NCI-H2081 (cell line): Measurements from ENCODE around the gene GRB10.
"Not testable (repeated sequence)": the region's sequence is repeated elsewhere in the genome, so short reads cannot be mapped to it uniquely, and the experiment has no call there.

Experiments used
- DNase-seq, 2 experiments: peaks; one replicate each; lab custom pipeline; 2025; lab: John Stamatoyannopoulos, UW

Gene GRB10

DNA sequence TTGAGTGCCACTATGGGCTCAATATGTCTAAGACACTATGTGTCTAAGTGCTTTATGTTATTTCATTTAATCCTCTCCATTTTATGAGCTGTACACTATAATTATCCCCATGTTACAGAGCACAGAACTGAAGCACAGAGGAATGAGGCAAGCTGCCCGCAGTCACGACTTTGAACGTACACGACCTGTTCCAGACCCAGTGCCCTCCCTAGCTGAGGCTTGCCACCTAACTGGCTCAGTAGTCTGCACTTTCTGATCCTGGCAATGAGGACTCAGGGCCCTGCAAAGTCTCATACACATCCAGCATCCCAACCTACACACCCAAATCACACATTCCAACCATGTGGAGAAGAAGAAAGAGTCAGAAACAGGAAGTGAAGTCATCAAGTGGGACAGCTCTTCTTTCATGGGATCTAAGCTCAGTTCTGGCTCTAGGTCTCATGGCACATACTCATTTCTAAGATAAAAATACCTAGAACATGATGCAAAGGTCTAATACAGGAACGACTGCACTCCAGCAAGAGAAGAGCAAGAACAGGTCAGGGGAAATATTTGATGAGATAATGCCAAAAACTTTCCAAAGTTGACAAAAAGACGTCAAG is 175.1 kb downstream of the GRB10 start:
- DNase-seq = no peak

DNA sequence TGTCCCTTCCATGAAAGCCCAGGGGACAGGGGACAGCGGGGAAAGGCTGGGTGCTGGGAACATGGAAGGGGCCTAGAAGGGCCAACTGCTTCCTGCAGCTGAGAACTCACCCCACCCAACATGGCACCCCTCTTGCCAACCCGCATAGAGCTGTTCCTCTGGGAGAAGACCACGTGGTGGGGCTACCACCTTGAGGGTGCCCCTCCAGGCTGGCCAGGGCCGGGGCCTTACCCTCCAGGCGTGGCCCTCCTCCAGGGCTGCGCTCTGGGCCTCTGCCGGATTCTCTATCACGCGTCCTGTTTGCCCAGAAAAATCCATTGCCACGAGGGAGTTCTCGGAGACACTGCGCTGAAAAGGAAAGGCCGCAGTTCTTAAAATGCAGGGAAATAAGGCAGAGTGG is 177.6 kb downstream of the GRB10 start:
- DNase-seq = no peak

GRCh38 chr7:50603287-50603686 is 179.4 kb downstream of the GRB10 start:
- no peak for DNase-seq

DNA sequence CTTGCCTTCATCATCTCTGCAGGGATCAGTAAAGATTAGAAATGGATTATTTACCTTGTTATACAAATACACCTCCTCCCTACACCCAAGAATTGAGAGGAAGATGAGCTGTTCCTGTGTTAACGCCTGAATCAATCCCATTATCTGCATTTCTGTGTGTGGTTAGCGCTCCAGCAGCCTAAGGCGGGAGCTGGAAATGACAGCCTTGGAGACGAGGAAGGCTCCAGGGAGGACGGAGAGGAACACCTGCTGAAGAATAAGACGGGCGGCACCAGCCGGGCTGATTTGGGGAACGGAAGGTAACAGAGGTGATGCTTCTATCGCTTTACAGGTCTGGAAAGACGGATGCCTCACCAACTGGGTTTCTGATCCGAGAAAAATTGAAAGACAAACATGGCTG is 183.3 kb downstream of the GRB10 start:
- peak; percentile 49 to 78 for DNase-seq

- DNase-seq = peak; percentile 38 to 72
Measured at GRCh38 chr7:50598460-50599343, 184.0 kb downstream of the GRB10 start.

- no peak for DNase-seq
Measured at GRCh38 chr7:50596484-50596883, 186.2 kb downstream of the GRB10 start.

DNA sequence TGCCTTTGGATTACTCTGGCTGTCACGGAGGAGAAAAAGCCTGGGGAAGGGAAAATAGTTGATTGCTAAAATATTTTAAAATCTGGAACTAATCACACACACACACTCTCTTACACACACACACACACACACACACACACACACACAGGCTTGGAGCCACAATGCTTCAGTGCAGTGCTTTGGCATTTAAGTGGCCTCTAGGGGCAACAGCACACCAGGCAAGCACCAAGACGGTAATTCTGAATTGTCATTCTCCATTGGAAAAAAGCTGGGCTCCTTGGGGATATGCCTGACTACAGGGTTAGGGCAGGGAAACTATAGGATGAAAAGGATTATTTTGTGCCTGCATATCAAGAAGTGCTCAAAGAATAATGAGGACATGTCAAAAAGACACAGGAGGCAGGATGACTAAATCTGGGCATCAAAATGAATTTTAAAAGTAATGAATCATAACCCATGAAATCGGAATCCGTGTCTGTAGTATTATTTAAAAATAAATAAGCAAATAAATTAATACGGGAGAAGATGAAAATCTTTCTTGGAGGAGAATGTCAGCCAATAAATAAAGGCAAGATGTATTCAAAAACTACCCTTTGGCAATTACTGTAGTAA is 187.1 kb downstream of the GRB10 start:
- peak; percentile 36 to 70 for DNase-seq

GRCh38 chr7:50594734-50595485 is 187.8 kb downstream of the GRB10 start:
- no peak for DNase-seq

GRCh38 chr7:50594136-50594535 is 188.6 kb downstream of the GRB10 start:
- no peak for DNase-seq

- no peak for DNase-seq
Measured at GRCh38 chr7:50592940-50593339, 189.8 kb downstream of the GRB10 start.

DNA sequence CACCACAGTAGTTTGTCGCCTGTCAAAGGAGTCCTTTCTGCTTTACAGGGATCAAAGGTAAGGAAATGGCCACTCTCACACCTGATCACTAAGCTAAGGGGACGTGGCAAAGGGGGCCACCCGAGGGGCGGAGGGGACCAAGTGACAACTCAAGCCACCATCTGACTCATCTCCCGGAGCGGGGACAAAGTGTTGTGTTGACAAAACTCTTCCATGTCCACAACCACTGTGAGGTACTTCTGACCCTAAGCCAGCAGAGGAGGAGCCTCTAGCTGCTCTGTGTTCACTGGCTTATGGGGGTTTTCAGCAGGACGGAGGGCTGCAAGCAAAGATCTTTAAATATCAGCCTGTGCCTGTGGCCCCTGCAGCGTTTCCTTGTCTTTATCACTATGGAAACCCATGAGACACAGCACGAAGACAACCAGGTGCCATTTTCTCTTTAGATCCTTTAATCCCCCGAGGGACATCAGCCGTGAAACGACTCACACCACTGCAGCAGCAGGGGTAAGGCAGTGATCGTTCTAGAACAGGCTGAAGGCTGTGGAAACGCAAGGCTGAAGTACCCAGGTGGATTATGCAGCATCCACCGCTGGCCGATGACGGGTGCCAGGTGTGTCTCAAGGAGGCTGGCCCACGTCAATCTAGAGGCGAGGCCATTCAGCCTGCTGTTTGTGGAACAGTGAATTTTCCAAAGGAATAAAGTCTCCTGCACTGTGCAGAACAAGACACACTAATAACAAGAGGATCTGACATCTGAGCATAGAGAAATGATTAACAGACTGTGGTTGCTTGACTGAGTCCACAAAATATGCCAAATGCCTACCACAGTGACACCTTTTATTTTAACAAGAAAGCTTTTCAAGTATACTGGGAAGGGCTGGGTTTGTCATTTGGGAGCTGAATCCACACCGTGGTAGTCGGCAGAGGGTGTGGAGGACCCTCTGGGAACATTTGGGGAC is 190.9 kb downstream of the GRB10 start:
- DNase-seq = peak in 1 of 2 experiments; percentile 31

DNA sequence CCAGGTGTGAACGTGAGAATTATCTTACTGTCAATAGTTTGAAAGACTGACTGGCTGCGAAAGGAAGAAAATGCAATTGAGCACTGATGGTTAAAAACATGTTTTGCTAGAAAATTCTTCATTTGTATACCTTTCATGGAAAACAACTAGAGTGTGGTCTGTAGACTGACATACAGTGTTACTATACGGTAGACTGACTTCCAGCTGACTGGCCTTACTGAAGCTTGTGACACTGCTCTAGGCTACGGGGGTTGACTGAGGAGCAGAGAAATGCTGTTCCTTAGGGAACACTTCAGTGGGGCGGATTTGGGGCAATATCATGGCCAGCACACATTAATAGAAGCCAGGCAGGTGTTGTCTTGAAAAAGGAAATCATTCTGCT is 191.6 kb downstream of the GRB10 start:
- DNase-seq = no peak

DNA sequence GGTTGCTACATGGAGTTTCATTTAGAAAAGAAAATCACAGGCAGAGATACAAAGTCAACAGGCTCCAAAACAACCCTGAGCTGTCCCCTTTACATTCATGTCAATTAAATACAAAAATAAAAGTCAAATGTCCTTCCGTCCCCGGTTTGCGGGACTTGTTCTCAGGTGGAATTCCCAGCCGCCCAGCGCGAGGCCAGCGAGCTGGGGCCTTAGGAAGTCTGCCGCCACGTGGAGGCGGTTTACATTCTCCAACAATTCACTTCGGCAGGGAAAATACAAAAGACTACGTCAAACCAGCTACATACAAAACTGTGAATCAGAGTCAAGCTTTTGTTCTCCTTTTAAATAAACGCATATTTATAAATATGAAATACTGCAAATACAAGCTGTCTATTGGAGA is 192.2 kb downstream of the GRB10 start:
- DNase-seq = no peak

- no peak for DNase-seq
Measured at GRCh38 chr7:50589364-50589763, 193.3 kb downstream of the GRB10 start.

- no peak for DNase-seq
Measured at GRCh38 chr7:50588937-50589336, 193.8 kb downstream of the GRB10 start.

DNA sequence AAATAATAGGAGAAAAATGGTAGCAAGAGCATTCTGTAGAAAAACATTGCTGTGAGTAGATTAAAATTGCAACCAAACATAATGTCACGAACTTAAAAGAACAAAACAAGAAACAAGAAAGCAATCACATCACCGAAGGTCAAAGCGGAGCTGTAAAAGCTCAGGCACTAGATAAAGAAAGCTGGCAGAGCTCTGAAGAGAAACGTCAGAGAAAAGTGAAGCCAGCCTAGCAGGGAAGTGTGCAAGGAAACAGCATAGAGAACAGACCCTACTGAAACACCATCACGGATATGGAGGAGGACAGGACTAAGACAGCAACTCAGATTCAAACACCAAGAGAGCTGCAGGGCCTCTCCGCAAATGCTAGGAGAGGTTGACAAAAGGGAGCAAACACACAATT is 195.0 kb downstream of the GRB10 start:
- no peak for DNase-seq

DNA sequence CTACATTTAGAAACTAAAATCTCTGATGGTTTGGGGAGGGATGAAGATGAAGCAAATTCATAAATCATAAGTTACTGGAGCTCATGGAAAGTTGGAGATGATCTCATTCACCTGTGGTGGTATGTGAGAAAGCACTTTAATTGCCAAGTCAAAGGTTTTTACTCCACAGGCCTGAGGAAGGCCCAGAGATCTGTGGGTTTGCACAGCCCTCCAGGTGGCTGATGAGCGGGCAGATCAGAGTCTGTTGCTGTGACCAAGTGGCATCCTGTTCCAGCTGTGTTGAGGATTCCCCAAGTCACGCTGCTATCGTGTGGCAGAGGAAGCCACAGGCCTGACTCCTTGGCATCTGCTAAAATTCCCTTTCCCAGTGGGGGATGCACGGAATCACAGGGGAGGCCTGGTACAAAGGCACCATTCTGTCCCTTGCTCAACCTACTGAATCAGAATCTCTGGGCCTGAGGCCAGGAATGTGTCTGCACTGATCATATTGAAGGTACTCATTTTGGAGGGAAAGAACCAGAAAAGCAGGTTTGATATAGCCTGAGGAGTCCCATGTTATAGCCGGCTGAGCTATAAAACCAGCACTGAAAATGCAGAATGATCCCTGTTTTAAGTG is 197.8 kb downstream of the GRB10 start:
- DNase-seq = peak in 1 of 2 experiments; percentile 33

DNA sequence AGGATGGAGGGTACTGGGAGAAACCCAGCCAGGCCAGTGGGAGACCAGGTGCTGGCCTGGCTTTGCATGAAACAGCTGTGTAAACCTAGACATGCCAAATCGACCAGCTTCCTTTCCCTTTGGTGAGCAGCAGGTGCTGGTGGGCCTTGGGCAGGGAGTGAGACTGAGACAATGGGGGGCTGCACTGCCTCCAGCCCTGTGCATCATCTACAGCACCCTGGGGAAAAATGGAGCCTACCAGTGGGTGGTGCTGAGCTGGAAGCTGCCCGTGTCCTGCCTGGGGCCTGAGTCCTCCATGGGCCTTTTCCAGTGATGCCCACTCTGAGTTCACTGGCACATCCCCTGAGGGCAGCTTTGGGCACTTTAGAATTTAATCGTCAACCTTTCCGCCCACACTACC is 198.3 kb downstream of the GRB10 start:
- peak in 1 of 2 experiments; percentile 42 for DNase-seq

DNA sequence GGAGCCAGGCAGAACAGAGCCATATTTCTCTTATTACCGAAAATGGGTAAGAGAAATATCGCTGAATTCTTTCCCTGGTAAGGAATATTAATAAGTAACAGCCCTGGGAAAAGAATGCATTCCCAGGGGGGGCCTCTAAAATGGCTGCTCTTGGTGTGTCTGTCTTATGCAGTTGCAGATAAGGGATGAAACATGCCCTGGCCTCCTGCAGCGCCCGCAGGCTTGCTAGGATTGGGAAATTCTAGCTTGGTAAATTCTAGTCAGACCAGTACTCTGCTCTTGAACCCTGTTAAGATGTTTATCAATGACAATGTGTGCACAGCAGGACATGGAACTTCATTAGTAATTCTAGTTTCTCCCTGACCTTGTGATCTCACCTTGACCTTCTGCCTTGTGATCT is 199.4 kb downstream of the GRB10 start:
- not testable (repeated sequence) for DNase-seq

- DNase-seq = not testable (repeated sequence)
Measured at GRCh38 chr7:50582271-50582670, 200.4 kb downstream of the GRB10 start.

- not testable (repeated sequence) for DNase-seq
Measured at GRCh38 chr7:50580666-50581065, 202.0 kb downstream of the GRB10 start.
